AML-193 (cell line): Measurements from ENCODE around the gene LAMC1.
"Not testable (repeated sequence)": the region's sequence is repeated elsewhere in the genome, so short reads cannot be mapped to it uniquely, and the experiment has no call there.

Source experiments
- DNase-seq, 2 experiments: peaks; one replicate each; lab custom pipeline; 2025; lab: John Stamatoyannopoulos, UW

Gene LAMC1

DNA sequence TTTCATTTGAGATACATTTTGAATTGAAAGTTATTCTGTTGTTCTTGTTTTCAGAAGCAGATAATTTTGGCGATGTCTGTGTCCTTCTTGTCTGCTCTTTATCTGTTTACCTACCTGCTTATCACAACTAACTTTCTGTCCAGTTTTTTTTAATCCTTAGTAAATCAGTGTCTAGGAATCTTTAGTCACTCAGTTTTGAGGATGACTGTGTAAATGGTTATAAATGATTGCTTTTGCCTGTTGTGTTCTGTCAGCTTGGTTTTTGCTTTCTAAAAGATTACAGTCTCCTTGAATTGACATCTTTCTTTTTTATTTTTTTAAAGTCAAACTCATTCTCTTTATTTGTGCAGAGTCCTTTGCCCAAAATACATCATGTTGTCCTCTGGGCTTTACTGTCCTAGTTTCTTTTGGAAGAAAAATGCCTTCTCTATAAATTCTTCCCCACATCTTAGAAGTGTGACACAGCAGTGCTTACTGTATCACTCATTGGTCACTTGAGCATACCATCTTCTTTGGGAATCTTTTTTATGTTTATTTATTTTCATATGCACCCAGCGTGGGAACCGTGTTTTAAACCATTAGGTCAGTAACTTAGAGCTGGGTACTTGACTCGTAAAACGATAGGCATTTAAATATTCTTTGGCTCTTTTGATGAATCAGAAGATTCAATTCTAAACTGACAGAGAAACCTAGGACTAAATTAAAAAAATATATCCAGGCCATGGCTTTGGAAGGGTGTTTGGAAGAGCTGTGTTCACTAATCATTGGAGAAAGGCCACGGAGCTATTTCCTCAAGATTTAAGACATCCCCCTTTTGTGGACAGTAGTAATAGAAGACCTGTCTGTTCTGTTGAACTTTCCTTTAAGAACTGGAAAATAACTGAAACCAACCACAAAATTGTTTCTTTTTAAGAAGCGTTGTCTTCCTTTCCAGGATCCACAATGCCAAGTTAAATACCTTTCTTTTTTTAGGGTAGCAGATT is 20.9 kb downstream of the LAMC1 start:
- DNase-seq: no peak

DNA sequence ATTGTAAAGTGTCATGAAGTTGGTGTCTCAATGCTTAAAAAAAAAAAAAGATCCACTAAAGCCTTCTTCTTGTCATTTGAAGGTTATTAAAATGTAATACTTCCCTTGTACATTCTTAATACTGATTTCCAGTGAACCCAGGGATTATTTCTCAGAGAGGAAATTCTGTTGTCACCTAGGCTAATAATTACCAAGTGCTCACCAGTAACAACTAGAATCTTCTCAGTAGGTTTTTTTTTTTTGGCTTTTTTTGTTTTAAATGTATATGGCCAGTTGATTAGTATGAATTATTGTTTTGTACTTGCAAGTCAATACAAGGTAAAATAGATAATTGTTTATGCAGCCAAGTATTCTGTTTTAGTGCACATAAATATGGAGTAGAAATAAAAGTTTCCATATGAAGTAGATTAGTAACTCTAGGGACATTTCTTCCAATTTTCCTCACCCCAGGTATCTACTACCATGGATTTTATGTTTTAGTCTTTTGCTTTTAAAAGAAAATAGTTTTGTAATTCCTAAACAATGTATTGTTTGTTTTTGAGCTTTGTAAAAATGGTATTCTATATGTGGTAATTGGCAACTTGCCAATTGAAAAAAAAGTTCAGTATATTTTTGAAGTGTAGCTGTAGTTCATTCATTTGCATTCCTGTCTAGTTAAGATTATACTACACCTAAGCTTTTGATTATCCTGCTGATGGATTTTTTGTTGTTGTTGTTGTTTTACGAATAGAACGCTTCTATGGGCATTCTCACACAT is 21.9 kb downstream of the LAMC1 start:
- no peak for DNase-seq

DNA sequence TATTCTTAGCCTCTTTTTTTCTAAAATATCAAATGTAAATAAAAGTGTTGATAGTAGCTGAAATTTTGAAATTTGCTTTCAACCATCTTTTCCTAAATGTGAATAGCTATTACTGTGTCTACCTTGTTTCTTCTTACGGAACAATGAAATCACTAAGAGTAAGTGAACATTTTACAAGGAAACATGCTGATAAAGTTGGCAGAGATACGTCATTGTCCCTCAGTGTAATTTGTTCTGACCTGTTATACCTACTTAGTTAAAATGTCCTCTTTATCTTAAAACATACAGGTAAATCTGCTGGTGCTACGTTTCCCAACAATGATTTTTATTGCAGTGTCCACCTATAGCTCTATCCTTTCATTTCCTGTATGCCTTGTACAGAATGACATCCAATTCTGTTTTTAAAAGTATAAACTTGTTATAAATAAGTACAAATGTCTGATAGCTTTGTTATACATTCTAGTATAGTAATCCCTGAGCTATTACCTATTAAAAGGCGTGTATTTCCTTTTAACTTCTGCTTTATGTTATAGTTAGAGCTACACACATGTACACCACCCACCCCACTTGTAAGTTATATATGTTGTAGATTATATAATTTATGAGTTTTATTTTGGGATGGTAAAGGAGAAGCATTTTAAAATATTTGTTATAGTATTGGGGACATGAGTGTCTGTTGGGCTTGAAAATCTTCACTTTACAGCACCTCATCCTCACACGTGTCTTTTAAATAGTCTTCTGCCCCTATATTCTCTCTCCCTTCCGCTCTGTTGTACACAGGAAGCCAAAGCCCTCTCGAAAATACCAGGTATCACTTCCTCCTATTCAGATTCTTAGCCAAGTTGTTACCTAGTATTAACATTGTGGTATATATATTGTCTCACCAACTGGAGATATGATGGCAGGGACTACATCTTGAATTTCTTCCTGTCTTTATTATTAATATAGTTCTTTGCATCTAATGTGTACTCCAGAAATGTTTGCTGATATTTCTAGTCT is 25.2 kb downstream of the LAMC1 start:
- DNase-seq: no peak

DNA sequence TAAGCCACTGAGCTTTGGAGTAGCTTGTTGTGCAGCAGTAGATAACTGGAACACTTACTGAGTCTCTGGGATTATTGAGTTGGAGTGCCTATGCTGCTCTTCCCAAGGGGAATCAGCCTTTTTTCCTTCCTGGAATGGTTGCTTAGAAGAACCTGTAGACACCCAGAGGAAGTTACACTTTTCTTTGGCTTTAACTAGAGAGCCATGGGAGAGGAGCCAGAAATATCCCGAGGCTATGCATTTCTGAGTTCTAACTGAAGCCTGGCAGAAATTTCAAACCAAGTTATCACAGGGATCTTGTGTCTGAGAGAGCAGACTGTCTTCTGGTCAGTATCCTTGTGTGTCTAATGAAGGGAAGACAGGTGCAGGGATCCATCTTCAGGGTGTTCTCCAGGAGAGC is 28.3 kb downstream of the LAMC1 start:
- DNase-seq: no peak

DNA sequence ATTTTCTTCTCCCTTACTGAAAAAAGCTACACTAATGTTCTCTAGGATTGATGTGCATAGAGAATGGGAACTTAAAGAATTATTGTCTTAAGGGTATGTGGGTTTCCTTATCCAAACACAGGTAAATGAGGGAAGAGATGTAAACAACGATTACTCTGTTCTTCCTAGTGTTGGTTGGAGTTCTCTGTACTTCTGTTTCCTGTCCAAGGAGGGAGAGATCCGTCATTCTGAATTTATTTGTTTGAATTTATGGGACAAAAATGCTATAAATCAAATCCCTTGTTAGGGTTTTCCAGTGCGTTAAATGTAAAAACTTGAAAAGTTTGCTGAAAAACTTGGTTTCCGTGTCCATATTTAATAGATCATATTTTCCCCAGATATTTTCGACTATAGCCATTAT is 29.6 kb downstream of the LAMC1 start:
- no peak for DNase-seq

DNA sequence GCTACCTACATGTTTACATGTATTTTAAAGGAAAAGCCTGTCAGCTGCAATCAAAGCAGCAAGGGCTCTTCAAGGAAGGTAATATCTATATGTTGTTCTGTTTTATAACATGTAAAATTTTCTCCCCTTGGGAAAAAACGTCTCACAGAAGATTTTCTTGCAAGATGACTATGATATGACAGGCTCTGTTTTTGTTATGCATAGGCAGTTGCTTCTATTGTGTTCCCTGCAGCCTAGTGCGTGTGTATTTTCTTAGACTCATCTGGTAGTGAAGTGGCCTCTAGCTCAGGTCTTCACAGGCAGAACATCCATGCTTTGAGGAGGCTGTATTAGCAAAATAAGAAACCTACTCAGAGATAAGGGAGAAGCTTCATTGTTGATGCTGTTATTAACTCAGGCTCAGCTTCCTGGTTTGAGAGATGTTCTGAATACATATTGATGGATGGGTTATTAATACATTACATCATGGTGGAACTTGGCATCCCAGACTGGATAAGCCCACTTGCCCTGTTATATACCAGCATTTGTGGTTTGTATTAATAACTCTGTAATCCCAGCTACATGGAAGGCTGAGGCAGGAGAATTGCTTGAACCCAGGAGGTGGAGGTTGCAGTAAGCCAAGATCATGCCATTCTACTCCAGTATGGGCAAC is 35.8 kb downstream of the LAMC1 start:
- DNase-seq: no peak

DNA sequence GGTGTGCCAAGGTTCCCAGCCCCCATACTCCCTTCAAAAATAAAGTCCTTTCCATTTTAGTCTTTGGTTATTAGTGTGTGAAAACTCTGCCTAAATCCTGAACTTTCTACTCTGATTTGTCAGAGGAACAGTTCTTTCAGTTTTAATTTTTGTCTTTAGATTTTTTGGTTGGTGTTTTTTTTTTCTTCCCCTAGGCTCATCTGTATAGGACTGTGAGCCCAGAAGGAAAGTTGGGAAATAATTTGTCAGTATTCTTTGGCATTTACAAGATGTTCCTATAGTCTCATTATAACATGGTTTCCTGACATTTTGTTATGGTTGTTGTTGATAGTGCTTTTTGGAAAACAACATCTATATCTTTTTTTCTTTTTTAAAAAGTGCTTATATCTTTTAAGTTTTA is 38.0 kb downstream of the LAMC1 start:
- DNase-seq: no peak

DNA sequence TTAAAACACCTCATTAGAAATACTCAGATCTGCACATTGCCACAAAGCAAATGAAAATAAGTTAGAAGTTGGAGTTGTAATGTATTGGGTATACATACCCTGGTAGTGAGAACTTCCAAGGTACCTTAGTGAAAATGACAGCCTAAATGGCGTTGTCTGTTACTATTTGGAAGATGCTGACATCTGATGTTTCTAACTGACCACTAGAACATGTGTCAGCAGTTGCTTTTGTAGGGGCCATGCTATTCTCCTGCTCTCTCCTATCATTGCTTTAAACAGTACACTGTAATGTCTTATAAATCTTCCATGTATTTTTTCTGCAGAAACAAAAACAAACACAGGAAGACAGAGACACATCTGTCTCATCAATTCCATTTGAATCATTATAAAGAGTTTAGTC is 40.1 kb downstream of the LAMC1 start:
- no peak for DNase-seq

DNA sequence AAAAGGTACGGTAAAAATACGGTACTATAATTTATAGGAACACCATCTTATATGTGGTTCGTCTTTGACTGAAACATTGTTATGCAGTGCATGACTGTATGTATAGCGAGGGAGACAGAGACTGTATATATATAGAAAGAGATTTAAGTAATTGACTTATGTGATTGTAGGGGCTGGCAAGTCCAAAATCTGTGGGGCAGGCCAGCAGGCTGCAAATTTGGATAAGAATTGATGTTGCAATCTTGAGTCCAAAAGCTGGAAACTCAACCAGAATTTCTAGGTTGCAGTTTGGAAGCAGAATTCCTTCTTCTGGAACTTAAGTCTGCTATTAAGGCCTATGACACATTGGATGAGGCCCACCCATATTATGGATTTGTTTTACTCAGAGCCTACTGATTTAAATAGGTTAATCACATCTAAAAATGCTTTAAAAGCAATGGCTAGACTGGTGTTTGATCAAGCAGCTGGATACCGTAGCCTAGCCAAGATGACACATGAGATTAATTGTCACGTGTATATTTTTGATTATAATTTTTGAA is 42.0 kb downstream of the LAMC1 start:
- no peak for DNase-seq

DNA sequence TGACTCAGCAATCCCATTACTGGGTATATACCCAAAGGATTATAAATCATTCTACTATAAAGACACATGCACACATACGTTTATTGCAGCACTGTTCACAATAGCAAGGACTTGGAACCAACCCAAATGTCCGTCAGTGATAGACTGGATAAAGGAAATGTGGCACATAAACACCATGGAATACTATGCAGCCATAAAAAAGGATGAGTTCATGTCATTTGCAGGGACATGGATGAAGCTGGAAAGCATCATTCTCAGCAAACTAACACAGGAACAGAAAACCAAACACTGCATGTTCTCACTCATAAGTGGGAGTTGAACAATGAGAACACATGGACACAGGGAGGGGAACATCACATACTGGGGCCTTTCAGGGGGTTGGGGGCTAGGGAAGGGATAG is 43.2 kb downstream of the LAMC1 start:
- not testable (repeated sequence) for DNase-seq

DNA sequence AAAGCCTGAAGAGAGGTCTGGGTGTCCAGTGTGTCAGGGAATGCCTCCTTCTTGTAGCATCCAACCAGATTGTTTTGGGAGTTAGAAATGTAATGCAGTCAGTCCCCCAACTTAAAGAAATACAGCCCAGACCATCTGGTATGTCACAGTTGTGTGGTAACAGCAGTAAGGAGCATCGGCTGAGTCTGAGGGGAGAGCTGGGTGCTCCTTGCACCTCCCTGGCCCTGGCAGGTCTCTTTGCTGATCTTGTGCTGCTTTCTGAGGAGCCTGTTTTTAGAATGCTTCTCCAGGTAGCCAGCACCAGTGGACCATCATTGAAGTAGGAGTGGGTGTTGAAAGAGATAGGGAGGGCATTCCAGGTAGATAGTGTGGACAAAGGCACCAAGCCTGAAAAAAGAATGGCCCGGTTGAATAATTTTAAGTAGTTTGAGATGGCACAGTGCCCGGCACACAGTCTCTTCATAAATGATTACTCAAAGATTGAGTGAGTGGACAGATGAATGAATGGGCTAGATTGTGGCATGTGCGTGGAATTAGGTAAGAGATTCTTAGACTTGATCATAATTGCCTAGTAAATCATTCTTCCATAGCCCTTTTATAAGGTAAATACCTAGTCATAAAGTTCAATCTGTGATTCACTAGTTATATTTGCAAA is 46.5 kb downstream of the LAMC1 start:
- DNase-seq: no peak

DNA sequence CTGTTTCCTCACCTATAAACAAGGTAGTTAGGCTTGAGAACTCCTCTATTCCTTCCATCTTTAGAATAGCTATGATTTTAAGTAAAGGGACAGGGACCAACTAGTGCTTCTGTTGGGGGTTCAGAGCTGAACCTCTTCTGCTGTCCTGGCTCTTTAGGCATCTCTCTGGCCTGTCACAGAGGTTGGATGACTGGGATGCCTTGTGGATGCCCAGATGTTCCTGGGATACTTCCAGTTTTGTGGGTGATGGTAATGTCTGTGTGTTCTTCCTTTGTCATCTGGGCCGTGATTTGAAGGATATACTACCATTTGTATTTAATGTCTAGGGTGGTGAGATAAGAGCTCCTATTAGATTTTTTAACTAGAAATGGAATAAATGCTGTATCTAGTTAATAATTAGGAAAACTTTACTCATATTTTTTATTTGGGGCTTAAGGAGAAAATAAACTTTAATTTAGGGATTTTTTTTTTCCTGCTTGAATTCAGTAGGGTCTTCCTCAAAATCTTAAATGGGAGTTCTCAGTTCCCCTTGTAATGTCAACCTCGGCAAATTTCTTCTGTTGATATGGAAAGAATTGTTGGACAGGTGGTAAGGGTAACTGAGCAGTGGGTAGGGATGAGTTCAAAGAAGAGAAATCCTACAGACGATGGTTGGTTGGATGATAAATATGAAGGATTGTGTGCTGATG is 47.2 kb downstream of the LAMC1 start:
- DNase-seq: no peak

DNA sequence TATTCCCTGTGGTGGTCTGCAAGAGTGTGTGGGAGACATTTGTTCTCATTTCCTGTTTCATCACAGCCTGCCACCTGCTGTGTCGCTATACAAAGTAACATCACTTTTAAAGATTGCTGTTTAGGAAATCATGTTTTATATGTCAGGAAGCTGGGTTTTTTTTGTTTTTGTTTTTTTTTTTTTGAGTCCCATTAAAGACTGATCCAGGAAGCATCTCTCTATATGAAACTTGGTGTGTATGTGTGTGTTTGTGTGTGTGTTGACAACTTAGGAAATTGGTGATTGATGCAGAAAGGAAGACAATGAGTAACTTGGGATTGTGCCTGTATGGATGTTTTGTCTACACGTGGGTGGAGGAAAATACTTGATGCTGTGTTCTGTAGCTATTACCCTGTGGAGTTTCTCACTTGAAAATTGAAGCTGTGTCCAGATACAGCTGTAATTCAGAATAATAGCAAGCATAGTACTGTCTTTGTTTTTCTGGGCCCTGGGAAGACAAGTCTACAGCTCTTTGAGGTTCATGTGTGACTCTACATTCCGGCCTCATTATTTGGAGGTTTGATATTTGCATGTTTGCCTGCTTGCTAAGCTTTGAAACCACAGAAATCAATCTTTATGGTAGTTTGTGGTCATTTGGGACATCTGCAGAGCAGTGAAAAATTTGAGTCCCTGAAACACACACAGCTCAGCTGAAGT is 47.9 kb downstream of the LAMC1 start:
- no peak for DNase-seq

DNA sequence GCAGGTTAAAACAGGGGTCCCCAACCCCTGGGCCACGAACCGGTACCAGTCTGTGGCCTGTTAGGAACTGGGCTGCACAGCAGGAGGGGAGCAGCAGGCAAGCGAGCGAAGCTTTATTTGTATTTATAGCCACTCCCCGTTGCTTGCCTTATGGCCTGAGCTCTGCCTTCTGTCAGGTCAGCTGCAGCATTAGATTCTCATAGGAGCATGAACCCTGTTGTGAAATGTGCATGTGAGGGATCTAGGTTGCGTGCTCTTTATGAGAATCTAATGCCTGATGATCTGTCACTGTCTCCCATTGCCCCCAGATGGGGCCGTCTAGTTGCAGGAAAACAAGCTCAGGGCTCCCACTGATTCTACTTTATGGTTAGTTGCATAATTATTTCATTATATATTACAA is 49.4 kb downstream of the LAMC1 start:
- not testable (repeated sequence) for DNase-seq

DNA sequence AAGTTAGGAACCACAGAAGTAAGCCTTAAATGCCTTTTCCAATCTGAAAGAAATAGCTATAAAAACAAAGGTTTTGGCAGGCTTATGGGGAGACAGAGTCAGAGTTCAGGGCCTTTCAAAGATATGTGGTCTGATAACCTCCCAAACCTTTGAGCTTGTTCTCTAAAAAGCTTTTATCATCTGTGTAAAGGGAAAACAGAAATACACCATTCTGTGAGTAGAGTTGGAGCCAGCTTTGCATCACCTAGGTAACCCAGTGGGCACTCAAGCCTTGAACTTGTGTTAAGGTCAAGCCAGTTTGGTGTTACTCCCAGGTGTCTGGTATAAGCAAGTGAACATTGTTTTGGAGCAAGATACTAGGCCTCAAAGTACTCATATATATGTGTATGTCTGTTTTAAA is 50.1 kb downstream of the LAMC1 start:
- DNase-seq: no peak

DNA sequence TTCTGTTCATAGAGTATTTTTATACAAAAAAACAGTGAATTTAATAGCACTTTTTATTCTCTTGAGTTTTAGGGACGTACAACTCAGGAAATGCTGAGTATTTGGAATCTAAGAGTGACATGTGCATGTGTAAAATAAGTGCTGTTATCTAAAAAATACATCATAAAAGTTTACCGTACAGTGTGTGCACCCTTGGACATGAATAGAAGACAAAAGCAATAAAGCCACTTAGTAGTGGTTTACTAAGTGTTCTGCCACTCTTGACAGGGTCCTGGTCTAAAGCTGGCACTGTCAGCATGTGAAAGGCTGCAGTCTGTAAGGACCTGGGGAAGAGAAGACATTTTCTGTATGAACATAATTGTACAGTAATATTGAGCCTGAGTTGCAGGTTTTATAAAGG is 51.0 kb downstream of the LAMC1 start:
- no peak for DNase-seq

DNA sequence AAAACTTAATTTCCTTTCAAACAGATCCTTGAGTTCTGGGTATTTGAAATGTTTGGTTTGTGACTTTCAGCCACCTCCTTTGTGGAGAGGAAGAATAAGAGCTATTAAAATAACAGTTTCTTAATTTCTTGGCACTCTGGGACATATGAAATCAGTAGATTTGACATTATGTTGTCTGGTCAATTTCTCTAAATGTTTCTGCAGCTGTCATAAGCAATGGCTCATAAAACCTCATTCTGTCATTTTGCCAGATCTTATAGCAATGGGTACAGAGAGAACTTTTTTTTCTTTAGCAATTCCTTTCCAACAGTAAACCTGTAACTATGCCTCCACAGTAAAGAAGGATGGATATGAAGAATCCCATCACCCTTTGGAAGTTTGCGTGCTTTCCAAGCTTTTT is 52.6 kb downstream of the LAMC1 start:
- no peak for DNase-seq

DNA sequence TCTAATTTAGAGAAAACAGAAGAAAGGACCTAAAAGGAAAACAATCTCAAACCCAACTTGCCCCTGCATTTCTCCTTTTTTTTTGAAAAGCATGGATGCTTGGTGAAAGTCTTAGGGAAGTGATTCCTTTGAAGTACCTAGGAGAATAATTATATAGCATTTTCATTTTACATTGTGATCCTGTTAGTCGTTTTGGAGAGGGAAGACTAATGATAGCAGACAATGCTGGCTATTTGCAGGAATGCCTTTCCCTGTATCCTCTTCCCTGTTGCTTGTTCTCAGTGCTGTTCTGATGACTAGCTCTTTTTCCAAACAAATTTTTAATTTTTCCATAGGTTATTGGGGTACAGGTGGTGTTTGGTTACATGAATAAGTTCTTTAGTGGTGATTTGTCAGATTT is 53.9 kb downstream of the LAMC1 start:
- DNase-seq: no peak

DNA sequence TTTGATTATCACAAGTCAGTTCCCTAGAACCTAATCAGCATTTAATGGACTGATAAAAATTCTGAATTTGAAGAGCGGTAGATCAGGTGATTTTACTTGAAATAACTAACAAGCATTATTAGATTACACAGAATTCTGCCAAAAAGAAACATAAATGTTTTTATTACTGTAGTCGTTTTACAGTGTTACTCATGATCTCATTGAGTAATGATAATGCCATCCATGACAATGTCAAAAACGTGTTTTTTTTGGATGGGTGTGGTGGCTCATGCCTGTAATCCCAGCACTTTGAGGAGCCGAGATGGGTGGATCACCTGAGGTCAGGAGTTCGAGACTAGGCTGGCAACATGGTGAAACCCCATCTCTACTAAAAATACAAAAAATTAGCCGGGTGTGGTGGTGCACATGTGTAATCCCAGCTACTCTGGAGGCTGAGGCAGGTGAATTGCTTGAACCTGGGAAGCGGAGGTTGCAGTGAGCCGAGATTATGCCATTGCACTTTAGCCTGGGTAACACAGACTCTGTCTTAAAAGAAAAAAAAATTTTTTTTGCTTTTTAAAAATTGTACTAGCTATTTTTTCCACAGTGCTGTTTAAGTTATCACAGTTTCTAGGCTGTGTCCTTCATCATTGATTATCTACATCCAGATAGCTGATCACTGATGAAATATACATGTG is 56.6 kb downstream of the LAMC1 start:
- no peak for DNase-seq
